ENCODE measurements around the gene EID1.

DNA sequence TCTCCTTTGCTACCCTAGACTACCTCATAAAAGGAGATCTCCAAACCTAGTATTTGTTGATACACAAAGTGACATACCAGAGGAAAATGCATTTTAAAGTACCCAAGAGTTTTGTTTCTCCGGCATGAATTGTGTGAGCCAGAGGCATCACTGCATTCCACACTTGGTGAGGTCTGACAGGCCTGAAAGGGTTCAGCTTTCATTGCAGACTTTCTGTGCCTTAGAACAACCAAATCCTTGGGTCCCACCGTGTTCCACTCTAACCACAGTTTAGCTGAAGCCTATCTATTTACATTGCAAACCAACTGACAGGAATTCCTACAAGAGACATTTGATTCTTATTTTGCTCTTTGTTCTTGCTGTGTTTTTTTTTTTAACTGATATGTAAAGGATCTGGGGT lies 21.0 kb upstream of the EID1 start:
- TF ChIP-seq, protein P1, sequence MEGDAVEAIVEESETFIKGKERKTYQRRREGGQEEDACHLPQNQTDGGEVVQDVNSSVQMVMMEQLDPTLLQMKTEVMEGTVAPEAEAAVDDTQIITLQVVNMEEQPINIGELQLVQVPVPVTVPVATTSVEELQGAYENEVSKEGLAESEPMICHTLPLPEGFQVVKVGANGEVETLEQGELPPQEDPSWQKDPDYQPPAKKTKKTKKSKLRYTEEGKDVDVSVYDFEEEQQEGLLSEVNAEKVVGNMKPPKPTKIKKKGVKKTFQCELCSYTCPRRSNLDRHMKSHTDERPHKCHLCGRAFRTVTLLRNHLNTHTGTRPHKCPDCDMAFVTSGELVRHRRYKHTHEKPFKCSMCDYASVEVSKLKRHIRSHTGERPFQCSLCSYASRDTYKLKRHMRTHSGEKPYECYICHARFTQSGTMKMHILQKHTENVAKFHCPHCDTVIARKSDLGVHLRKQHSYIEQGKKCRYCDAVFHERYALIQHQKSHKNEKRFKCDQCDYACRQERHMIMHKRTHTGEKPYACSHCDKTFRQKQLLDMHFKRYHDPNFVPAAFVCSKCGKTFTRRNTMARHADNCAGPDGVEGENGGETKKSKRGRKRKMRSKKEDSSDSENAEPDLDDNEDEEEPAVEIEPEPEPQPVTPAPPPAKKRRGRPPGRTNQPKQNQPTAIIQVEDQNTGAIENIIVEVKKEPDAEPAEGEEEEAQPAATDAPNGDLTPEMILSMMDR (IDR thresholded peaks at IDR 0.05; ENCODE audit: insufficient read depth, low read length, poor library complexity, severe bottlenecking), result no peak
- TF ChIP-seq EZH2phosphoT487 (conservative IDR thresholded peaks at IDR 0.05; ENCODE audit: low read length), result no peak

Measured in SU-DHL-6 (cell line).